Medulla oblongata (tissue), 1 donor: ENCODE measurements around the gene MGLL.
"Not testable (repeated sequence)": the region's sequence is repeated elsewhere in the genome, so short reads cannot be mapped to it uniquely, and the experiment has no call there.

Experiments
- DNase-seq: peaks from one replicate; pipeline ENCODE4 v3.0.0-alpha.2; 2015; ENCODE audit errors: extremely low spot score

MGLL gene

GRCh38 chr3:127709320-127710060, 112.8 kb downstream of the MGLL start:
- no peak for DNase-seq

- DNase-seq: no peak
Observed at GRCh38 chr3:127708837-127709236, 113.5 kb downstream of the MGLL start.

- DNase-seq: no peak
Observed at GRCh38 chr3:127707851-127708411, 114.4 kb downstream of the MGLL start.

GRCh38 chr3:127706785-127707351, 115.4 kb downstream of the MGLL start:
- no peak for DNase-seq

- DNase-seq: no peak
Observed at GRCh38 chr3:127706312-127706711, 116.0 kb downstream of the MGLL start.

- not testable (repeated sequence) for DNase-seq
Observed at GRCh38 chr3:127704840-127705239, 117.5 kb downstream of the MGLL start.

GRCh38 chr3:127702151-127702578, 120.2 kb downstream of the MGLL start:
- DNase-seq: no peak

- DNase-seq: no peak
Observed at GRCh38 chr3:127701280-127701911, 120.9 kb downstream of the MGLL start.

- no peak for DNase-seq
Observed at GRCh38 chr3:127700406-127700805, 121.9 kb downstream of the MGLL start.

GRCh38 chr3:127699416-127700300, 122.7 kb downstream of the MGLL start:
- no peak for DNase-seq

- DNase-seq: no peak
Observed at GRCh38 chr3:127698691-127699415, 123.5 kb downstream of the MGLL start.

- peak; percentile 32 for DNase-seq
Observed at GRCh38 chr3:127698286-127698685, 124.0 kb downstream of the MGLL start.

GRCh38 chr3:127697551-127698240, 124.6 kb downstream of the MGLL start:
- DNase-seq: peak; percentile 89

- DNase-seq: no peak
Observed at GRCh38 chr3:127694467-127695215, 127.7 kb downstream of the MGLL start.

- no peak for DNase-seq
Observed at GRCh38 chr3:127693336-127693843, 128.9 kb downstream of the MGLL start.

- no peak for DNase-seq
Observed at GRCh38 chr3:127692501-127693335, 129.6 kb downstream of the MGLL start.

- DNase-seq: no peak
Observed at GRCh38 chr3:127691974-127692373, 130.3 kb downstream of the MGLL start.

GRCh38 chr3:127691489-127691888, 130.8 kb downstream of the MGLL start:
- DNase-seq: no peak
